Panc1 (cell line): Measurements from ENCODE around the gene DOCK1. TPM values are rescaled to one million over a fixed set of nuclear protein-coding genes. Genes with fewer than 3 reads are reported as not detected.

ENCODE experiments used
- ATAC-seq: fragments of 200-7000 bp; cut with Tn5 transposase; 2 replicates; pipeline ENCODE4 v1.9.1; 2020; ENCODE audit warnings: mild to moderate bottlenecking, moderate library complexity
- BruUV-seq: library from RNA; stranded (reverse); fragments of 400-500 nt; replicated peaks from 2 replicates; lab custom pipeline; 2021; lab: Mats Ljungman, UMichigan
- CTCF ChIA-PET: fragments of 300-600 bp; sonication (Branson Sonifier 250); formaldehyde crosslinking; loops from one replicate; lab custom pipeline; 2022; ENCODE audit warnings: antibody characterized with exemption; lab: Charles Lee
- POLR2A ChIA-PET: fragments of 300-600 bp; sonication (Branson Sonifier 250); formaldehyde crosslinking; loops from one replicate; lab custom pipeline; 2022; ENCODE audit warnings: antibody characterized with exemption; lab: Charles Lee
- DNase-seq: peaks from one replicate; pipeline ENCODE4 v3.0.0-alpha.2; 2010; ENCODE audit warnings: low read depth, low spot score
- H3K27ac ChIP-seq: 2 replicates; pipeline ENCODE4 v1.5.1; 2011; ENCODE audit warnings: mild to moderate bottlenecking, low read length, inconsistent platforms
- H3K27me3 ChIP-seq: fragments of 200-500 bp; sonication (Bioruptor generic); 2 replicates; pipeline ENCODE4 v1.6.0; 2014; ENCODE audit warnings: low read length, inconsistent platforms; ENCODE audit not compliant: control insufficient read depth, insufficient read depth
- H3K36me3 ChIP-seq: fragments of 200-500 bp; sonication (Bioruptor generic); 2 replicates; pipeline ENCODE4 v1.5.1; 2014; ENCODE audit warnings: inconsistent platforms, mild to moderate bottlenecking, low read length, moderate library complexity; ENCODE audit not compliant: control insufficient read depth, insufficient read depth
- H3K4me1 ChIP-seq: 2 replicates; pipeline ENCODE4 v1.5.1; 2011; ENCODE audit warnings: inconsistent platforms, mild to moderate bottlenecking, low read length, moderate library complexity; ENCODE audit not compliant: control insufficient read depth, insufficient read depth
- H3K4me3 ChIP-seq, 2 experiments: 2 replicates each; pipeline ENCODE4 v1.5.1; 2011 to 2012; ENCODE audit warnings: low read depth in 2 of 2, low read length in 2 of 2, mild to moderate bottlenecking in 2 of 2, inconsistent platforms in 1 of 2, moderate library complexity in 1 of 2
- H3K9me3 ChIP-seq: fragments of 200-500 bp; sonication (Bioruptor generic); 2 replicates; pipeline ENCODE4 v1.5.1; 2014; ENCODE audit warnings: low read depth, mild to moderate bottlenecking, inconsistent platforms, low read length, moderate library complexity; ENCODE audit not compliant: control insufficient read depth, insufficient read depth
- CTCF ChIP-seq: fragments of 450-650 bp; IDR thresholded peaks from 2 replicates; pipeline ENCODE4 v1.5.1; 2017; ENCODE audit warnings: mild to moderate bottlenecking
- POLR2AphosphoS5 ChIP-seq: IDR thresholded peaks from 2 replicates; pipeline ENCODE4 v1.6.1; 2012; ENCODE audit warnings: mild to moderate bottlenecking, low read depth, low read length, moderate library complexity
- SIN3A ChIP-seq: IDR thresholded peaks from 2 replicates; pipeline ENCODE4 v1.6.1; 2012; ENCODE audit warnings: low read depth, mild to moderate bottlenecking, low read length, moderate library complexity, borderline replicate concordance; ENCODE audit not compliant: insufficient read depth
- TCF7L2 ChIP-seq: IDR thresholded peaks from 2 replicates; pipeline ENCODE4 v1.6.1; 2011; ENCODE audit warnings: mild to moderate bottlenecking, low read depth, low read length, inconsistent platforms
- in situ Hi-C: cut with HindIII; loops from 2 replicates; pipeline ENCODE4 v1.10.0; 2016; ENCODE audit warnings: low sequenced_read_pairs, low pct_unique_long_range_greater_than_20kb
- intact Hi-C: fragments of 100-400 bp; cut with micrococcal nuclease; formaldehyde crosslinking; loops from one replicate; pipeline ENCODE4 v1.10.0; 2022; ENCODE audit not compliant: unreplicated experiment
- total RNA-seq: library from RNA; stranded (reverse); gene quantifications from one replicate; pipeline ENCODE4 v1.2.1, GENCODE V29; 2021; ENCODE audit not compliant: unreplicated experiment
- TF ChIP-seq, protein P1 (sequence below), 2 experiments: IDR thresholded peaks; 2 replicates each; pipeline ENCODE4 v1.6.1; 2011 to 2012; ENCODE audit warnings: low read depth in 2 of 2, control low read depth in 1 of 2, low read length in 1 of 2, mild to moderate bottlenecking in 1 of 2, moderate library complexity in 1 of 2; ENCODE audit not compliant: insufficient read depth in 1 of 2

The DOCK1 gene
- total RNA-seq, 1 experiment from 2014 or later, result 67.6 TPM

DNA sequence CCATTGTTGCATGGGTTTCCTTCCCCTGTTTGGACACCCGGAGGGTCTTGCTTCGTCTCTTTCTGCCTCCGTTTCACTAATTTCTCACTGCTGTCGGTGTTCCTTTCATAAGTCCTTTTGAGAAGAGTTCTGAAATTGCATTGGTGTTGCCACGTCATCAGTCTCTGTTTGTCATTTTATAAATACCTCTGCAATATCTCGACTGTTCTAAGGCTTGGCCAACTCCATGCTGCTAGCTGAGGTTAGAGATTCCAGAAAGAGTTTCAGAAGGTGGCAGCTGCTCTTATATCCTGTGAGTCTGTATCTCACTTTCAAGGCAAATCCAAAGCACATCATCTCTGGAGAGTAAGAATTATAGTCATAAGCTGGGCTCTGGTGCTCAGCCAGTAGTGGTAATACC lies 439.1 kb downstream of the DOCK1 start:
- in situ Hi-C loops, result no loop called here
- CTCF ChIA-PET, result no interaction called here
- intact Hi-C loops, result no loop called here
- no TSS peak for BruUV-seq
- Histone ChIP-seq H3K4me1 (no peaks in the 10 kb centered on the region), H3K27me3 (no peaks in the 10 kb centered on the region), H3K4me3 (no peak overlapping the region), H3K36me3 (no peaks in the 10 kb centered on the region), H3K9me3 (no peaks in the 10 kb centered on the region), H3K27ac (no peak overlapping the region)
- ATAC-seq (no peak), DNase-seq (no peak)
- no peak for TF ChIP-seq SIN3A
- TF ChIP-seq POLR2AphosphoS5, result no peak
- no peak for TF ChIP-seq TCF7L2
- TF ChIP-seq CTCF, result no peak
- TF ChIP-seq, protein P1, sequence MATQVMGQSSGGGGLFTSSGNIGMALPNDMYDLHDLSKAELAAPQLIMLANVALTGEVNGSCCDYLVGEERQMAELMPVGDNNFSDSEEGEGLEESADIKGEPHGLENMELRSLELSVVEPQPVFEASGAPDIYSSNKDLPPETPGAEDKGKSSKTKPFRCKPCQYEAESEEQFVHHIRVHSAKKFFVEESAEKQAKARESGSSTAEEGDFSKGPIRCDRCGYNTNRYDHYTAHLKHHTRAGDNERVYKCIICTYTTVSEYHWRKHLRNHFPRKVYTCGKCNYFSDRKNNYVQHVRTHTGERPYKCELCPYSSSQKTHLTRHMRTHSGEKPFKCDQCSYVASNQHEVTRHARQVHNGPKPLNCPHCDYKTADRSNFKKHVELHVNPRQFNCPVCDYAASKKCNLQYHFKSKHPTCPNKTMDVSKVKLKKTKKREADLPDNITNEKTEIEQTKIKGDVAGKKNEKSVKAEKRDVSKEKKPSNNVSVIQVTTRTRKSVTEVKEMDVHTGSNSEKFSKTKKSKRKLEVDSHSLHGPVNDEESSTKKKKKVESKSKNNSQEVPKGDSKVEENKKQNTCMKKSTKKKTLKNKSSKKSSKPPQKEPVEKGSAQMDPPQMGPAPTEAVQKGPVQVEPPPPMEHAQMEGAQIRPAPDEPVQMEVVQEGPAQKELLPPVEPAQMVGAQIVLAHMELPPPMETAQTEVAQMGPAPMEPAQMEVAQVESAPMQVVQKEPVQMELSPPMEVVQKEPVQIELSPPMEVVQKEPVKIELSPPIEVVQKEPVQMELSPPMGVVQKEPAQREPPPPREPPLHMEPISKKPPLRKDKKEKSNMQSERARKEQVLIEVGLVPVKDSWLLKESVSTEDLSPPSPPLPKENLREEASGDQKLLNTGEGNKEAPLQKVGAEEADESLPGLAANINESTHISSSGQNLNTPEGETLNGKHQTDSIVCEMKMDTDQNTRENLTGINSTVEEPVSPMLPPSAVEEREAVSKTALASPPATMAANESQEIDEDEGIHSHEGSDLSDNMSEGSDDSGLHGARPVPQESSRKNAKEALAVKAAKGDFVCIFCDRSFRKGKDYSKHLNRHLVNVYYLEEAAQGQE (IDR thresholded peaks at IDR 0.05; ENCODE audit: insufficient read depth in 1 of 2, low read depth in 2 of 2, low read length in 1 of 2), result no peak
- POLR2A ChIA-PET, result interaction anchor here (0.6 kb wide), 1 partner anchor 69 kb away, joined by 3 read pairs; no protein-coding TSS in a partner anchor

GRCh38 chr10:127345231-127345965 lies 440.2 kb downstream of the DOCK1 start:
- ATAC-seq (no peak), DNase-seq (no peak)
- Histone ChIP-seq H3K9me3 (no peaks in the 10 kb centered on the region), H3K27ac (no peak overlapping the region), H3K27me3 (no peaks in the 10 kb centered on the region), H3K4me1 (no peaks in the 10 kb centered on the region), H3K36me3 (no peaks in the 10 kb centered on the region), H3K4me3 (no peak overlapping the region)
- no TSS peak for BruUV-seq
- ChIA-PET POLR2A (no interaction called here), CTCF (no interaction called here)
- TF ChIP-seq TCF7L2, result no peak
- TF ChIP-seq POLR2AphosphoS5, result no peak
- TF ChIP-seq, protein P1 (IDR thresholded peaks at IDR 0.05; ENCODE audit: insufficient read depth in 1 of 2, low read depth in 2 of 2, low read length in 1 of 2), result no peak
- no peak for TF ChIP-seq SIN3A
- intact Hi-C loops (no loop called here), in situ Hi-C loops (no loop called here)
